ENCODE data around the gene LMF1. TPM values are rescaled to one million over a fixed set of nuclear protein-coding genes. Genes with fewer than 3 reads are reported as not detected.
A peak's percentile ranks its signal among the peaks of the same experiment; 100 is the strongest.

Gene LMF1
- total RNA-seq, 1 donor from 2014 or later: 19.0 TPM

GRCh38 chr16:967546-968295 lies 3.1 kb downstream of the LMF1 start:
- TF ChIP-seq CTCF (IDR thresholded peaks at IDR 0.05): no peak
- Histone ChIP-seq H3K4me1 (peaks cover 12% of the 10 kb centered on the region), H3K36me3 (no peaks in the 10 kb centered on the region), H3K27me3 (no peaks in the 10 kb centered on the region), H3K27ac (no peak overlapping the region), H3K4me3 (no peak overlapping the region), H3K9me3 (no peaks in the 10 kb centered on the region)
- ATAC-seq: no peak
- intact Hi-C loops (cut with DNase I): no loop called here
- peak; percentile 59 for DNase-seq

- no peaks in the 10 kb centered on the region for H3K9me3 ChIP-seq
- DNase-seq (peak; percentile 46), ATAC-seq (no peak)
- no peak for TF ChIP-seq CTCF (IDR thresholded peaks at IDR 0.05)
- no peak overlapping the region for H3K27ac ChIP-seq
- no peaks in the 10 kb centered on the region for H3K27me3 ChIP-seq
- H3K4me3 ChIP-seq: no peak overlapping the region
- intact Hi-C loops (cut with DNase I): no loop called here
- H3K4me1 ChIP-seq: peaks cover 12% of the 10 kb centered on the region
- H3K36me3 ChIP-seq: no peaks in the 10 kb centered on the region
Observed at GRCh38 chr16:967077-967541, 3.7 kb downstream of the LMF1 start.

GRCh38 chr16:966505-966904 lies 4.3 kb downstream of the LMF1 start:
- Histone ChIP-seq H3K4me1 (peaks cover 12% of the 10 kb centered on the region), H3K27ac (no peak overlapping the region), H3K27me3 (no peaks in the 10 kb centered on the region), H3K36me3 (no peaks in the 10 kb centered on the region), H3K9me3 (no peaks in the 10 kb centered on the region), H3K4me3 (no peak overlapping the region)
- no peak for TF ChIP-seq CTCF (IDR thresholded peaks at IDR 0.05)
- ATAC-seq: no peak
- intact Hi-C loops (cut with DNase I): no loop called here
- no peak for DNase-seq

GRCh38 chr16:966035-966434 lies 4.7 kb downstream of the LMF1 start:
- Histone ChIP-seq H3K27ac (no peak overlapping the region), H3K27me3 (no peaks in the 10 kb centered on the region), H3K36me3 (no peaks in the 10 kb centered on the region), H3K9me3 (no peaks in the 10 kb centered on the region), H3K4me1 (peaks cover 8% of the 10 kb centered on the region), H3K4me3 (no peak overlapping the region)
- TF ChIP-seq CTCF (IDR thresholded peaks at IDR 0.05): no peak
- intact Hi-C loops (cut with DNase I): no loop called here
- ATAC-seq: no peak
- DNase-seq: peak; percentile 63

GRCh38 chr16:965487-965886 lies 5.3 kb downstream of the LMF1 start:
- no peak overlapping the region for H3K27ac ChIP-seq
- no peak overlapping the region for H3K4me3 ChIP-seq
- no peaks in the 10 kb centered on the region for H3K36me3 ChIP-seq
- no peak for DNase-seq
- ATAC-seq: no peak
- H3K27me3 ChIP-seq: no peaks in the 10 kb centered on the region
- no peak for TF ChIP-seq CTCF (IDR thresholded peaks at IDR 0.05)
- intact Hi-C loops (cut with DNase I): no loop called here
- no peaks in the 10 kb centered on the region for H3K9me3 ChIP-seq
- H3K4me1 ChIP-seq: peaks cover 8% of the 10 kb centered on the region

All from upper lobe of right lung (tissue), 1 donor.